A673 (cell line): ENCODE data around the gene ANAPC10.

ENCODE experiments used
- CTCF ChIP-seq: fragments of 300-800, 200-600 bp; sonication (generic); conservative IDR thresholded peaks from 2 replicates; pipeline ENCODE4 v1.5.1; 2017; ENCODE audit warnings: low read depth, mild to moderate bottlenecking, antibody characterized with exemption, low read length, moderate library complexity, mixed read lengths
- EZH2 ChIP-seq: fragments of 200-600 bp; sonication (generic); IDR thresholded peaks from 2 replicates; pipeline ENCODE4 v1.6.1; 2017; ENCODE audit warnings: borderline replicate concordance, low read depth, mild to moderate bottlenecking, mixed read lengths, antibody characterized with exemption, low read length; ENCODE audit not compliant: poor library complexity, severe bottlenecking

GRCh38 chr4:145055533-145056257 lies 42.3 kb downstream of the ANAPC10 start:
- TF ChIP-seq CTCF = no peak
- no peak for TF ChIP-seq EZH2
